UCSD-AML1 (cell line): ENCODE data around the gene RUNX3.
A peak's percentile ranks its signal among the peaks of the same experiment; 100 is the strongest.

Experiments
- DNase-seq: peaks from one replicate; lab custom pipeline; 2025; ENCODE audit not compliant: unreplicated experiment; lab: John Stamatoyannopoulos, UW

The RUNX3 gene

GRCh38 chr1:24866211-24867083, 63.6 kb downstream of the RUNX3 start:
- no peak for DNase-seq

- DNase-seq = no peak
Observed at GRCh38 chr1:24865587-24865986, 64.5 kb downstream of the RUNX3 start.

GRCh38 chr1:24865168-24865567, 64.9 kb downstream of the RUNX3 start:
- DNase-seq = no peak

GRCh38 chr1:24864370-24864777, 65.7 kb downstream of the RUNX3 start:
- no peak for DNase-seq

GRCh38 chr1:24862775-24863483, 67.1 kb downstream of the RUNX3 start:
- DNase-seq = no peak

GRCh38 chr1:24861821-24862727, 68.0 kb downstream of the RUNX3 start:
- DNase-seq = no peak

- no peak for DNase-seq
Observed at GRCh38 chr1:24860841-24861240, 69.2 kb downstream of the RUNX3 start.

GRCh38 chr1:24859063-24860010, 70.7 kb downstream of the RUNX3 start:
- DNase-seq = no peak

GRCh38 chr1:24858277-24858676, 71.8 kb downstream of the RUNX3 start:
- DNase-seq = no peak

GRCh38 chr1:24857507-24858133, 72.5 kb downstream of the RUNX3 start:
- DNase-seq = no peak

GRCh38 chr1:24856787-24857506, 73.1 kb downstream of the RUNX3 start:
- no peak for DNase-seq

GRCh38 chr1:24855474-24855873, 74.6 kb downstream of the RUNX3 start:
- DNase-seq = no peak

GRCh38 chr1:24853649-24854048, 76.4 kb downstream of the RUNX3 start:
- DNase-seq = no peak

- no peak for DNase-seq
Observed at GRCh38 chr1:24850328-24850920, 79.7 kb downstream of the RUNX3 start.

GRCh38 chr1:24849672-24850295, 80.3 kb downstream of the RUNX3 start:
- DNase-seq = peak; percentile 56
